Mucosa of descending colon (tissue), 3 donors: ENCODE data around the gene LIME1. TPM values are rescaled to one million over a fixed set of nuclear protein-coding genes. Genes with fewer than 3 reads are reported as not detected.

Experiments
- total RNA-seq, 3 donors: library from RNA; stranded (reverse); fragmentation: NEBNext Ultra II Directional in 2 of 3; extraction: Animal tissue kit (Norgen Biotek cat#: 25700) in 2 of 3; gene quantifications; one replicate each; pipeline versions ENCODE4 v1.2.1 to v1.2.4, GENCODE V29; 2021 to 2023
- donor health status: DM: no; HTN: no; CAD: no; lungs with moderate emphysema.
- donor health status: DM: no; HTN: no; CAD: no.
- donor health status: DM: no; HTN: yes; CAD: no.

Gene LIME1
- total RNA-seq, 3 donors from 2014 or later, result 10.4 to 11.2 (median 10.8) TPM

Other genes with a start within 250 kb of the LIME1 start
- 10 to 100 TPM in 1 of 3 donors, 1 to 10 TPM in 2; 1.3 to 15.0 (median 2.7) TPM for gene EEF1A2, start 237.6 kb upstream of the LIME1 start, total RNA-seq
- gene PPDPF, start 215.9 kb upstream of the LIME1 start, total RNA-seq, result 100 to 1,000 TPM; 263 to 672 (median 537) TPM
- gene PTK6, start 199.3 kb upstream of the LIME1 start, total RNA-seq, result 10 to 100 TPM; 39.5 to 91.7 (median 87.1) TPM
- under 1 TPM; 0.25 to 0.52 (median 0.27) TPM for gene SRMS, start 188.9 kb upstream of the LIME1 start, total RNA-seq
- under 1 TPM in 2 of 3 donors, not detected in 1; 0.19 to 0.25 TPM for gene FNDC11, start 182.5 kb upstream of the LIME1 start, total RNA-seq
- gene HELZ2, start 162.4 kb upstream of the LIME1 start, total RNA-seq, result 10 to 100 TPM; 35.4 to 49.3 (median 36.2) TPM
- gene GMEB2, start 109.6 kb upstream of the LIME1 start, total RNA-seq, result 10 to 100 TPM; 10.3 to 12.8 (median 11.4) TPM
- 10 to 100 TPM in 1 of 3 donors, 1 to 10 TPM in 2; 2.7 to 19.7 (median 6.7) TPM for gene STMN3, start 83.2 kb upstream of the LIME1 start, total RNA-seq
- gene RTEL1, start 78.4 kb upstream of the LIME1 start, total RNA-seq, result 10 to 100 TPM; 23.5 to 42.8 (median 34.2) TPM
- 10 to 100 TPM in 1 of 3 donors, not detected in 2; 19.7 TPM for gene TNFRSF6B, start 40.0 kb upstream of the LIME1 start, total RNA-seq
- gene ARFRP1, start 28.7 kb upstream of the LIME1 start, total RNA-seq, result 10 to 100 TPM; 64.5 to 69.7 (median 68.6) TPM
- gene ZGPAT, start 28.6 kb upstream of the LIME1 start, total RNA-seq, result 10 to 100 TPM; 24.3 to 34.0 (median 31.7) TPM
- 10 to 100 TPM; 44.9 to 65.0 (median 50.6) TPM for gene SLC2A4RG, start 3.1 kb downstream of the LIME1 start, total RNA-seq
- gene ZBTB46, start 94.6 kb downstream of the LIME1 start, total RNA-seq, result 1 to 10 TPM; 3.1 to 5.7 (median 3.3) TPM
- gene ABHD16B, start 124.8 kb downstream of the LIME1 start, total RNA-seq, result not detected
- gene TPD52L2, start 128.6 kb downstream of the LIME1 start, total RNA-seq, result 10 to 100 TPM; 48.7 to 71.7 (median 55.7) TPM
- gene DNAJC5, start 158.5 kb downstream of the LIME1 start, total RNA-seq, result 10 to 100 TPM; 57.5 to 65.9 (median 65.4) TPM
- 10 to 100 TPM; 37.4 to 57.8 (median 43.6) TPM for gene UCKL1, start 219.8 kb downstream of the LIME1 start, total RNA-seq
- 10 to 100 TPM in 1 of 3 donors, 1 to 10 TPM in 2; 1.8 to 14.7 (median 3.9) TPM for gene ZNF512B, start 233.3 kb downstream of the LIME1 start, total RNA-seq
- 1 to 10 TPM; 3.8 to 7.9 (median 5.6) TPM for gene SAMD10, start 243.0 kb downstream of the LIME1 start, total RNA-seq
- 10 to 100 TPM; 51.2 to 64.4 (median 59.1) TPM for gene PRPF6, start 244.5 kb downstream of the LIME1 start, total RNA-seq